Memory B cell (primary cell): ENCODE data around the gene GPC6.

Experiments
- ATAC-seq: fragments of 150-1000 bp; cut with Tn5 transposase; 2 replicates; pipeline ENCODE4 v1.10.0; 2021; ENCODE audit warnings: low read depth, mild to moderate bottlenecking, moderate library complexity
- DNase-seq, 2 donors: peaks; one replicate each; pipeline ENCODE4 v3.0.0; 2022; ENCODE audit warnings: low spot score in 2 of 2
- H3K27ac Mint-ChIP-seq: one replicate; pipeline ENCODE4 v1.8.0; 2022; ENCODE audit warnings: mild to moderate bottlenecking, moderate library complexity, mixed read lengths
- H3K27me3 Mint-ChIP-seq: one replicate; pipeline ENCODE4 v1.8.0; 2022; ENCODE audit warnings: mixed read lengths
- H3K36me3 Mint-ChIP-seq: one replicate; pipeline ENCODE4 v1.8.0; 2022; ENCODE audit warnings: mild to moderate bottlenecking, mixed read lengths
- H3K4me1 Mint-ChIP-seq: one replicate; pipeline ENCODE4 v1.8.0; 2022; ENCODE audit warnings: mixed read lengths
- H3K4me3 Mint-ChIP-seq: one replicate; pipeline ENCODE4 v1.8.0; 2022; ENCODE audit warnings: mild to moderate bottlenecking, moderate library complexity, mixed read lengths
- H3K9me3 Mint-ChIP-seq: one replicate; pipeline ENCODE4 v1.8.0; 2022; ENCODE audit warnings: mixed read lengths

The GPC6 gene

GRCh38 chr13:93222976-93223375 lies 3.6 kb upstream of the GPC6 start:
- no peaks in the 10 kb centered on the region for H3K36me3 Mint-ChIP-seq
- ATAC-seq = no peak
- no peaks in the 10 kb centered on the region for H3K27me3 Mint-ChIP-seq
- H3K4me3 Mint-ChIP-seq = no peak overlapping the region
- no peak overlapping the region for H3K27ac Mint-ChIP-seq
- no peaks in the 10 kb centered on the region for H3K4me1 Mint-ChIP-seq
- no peak for DNase-seq
- H3K9me3 Mint-ChIP-seq = peaks cover 4% of the 10 kb centered on the region

DNA sequence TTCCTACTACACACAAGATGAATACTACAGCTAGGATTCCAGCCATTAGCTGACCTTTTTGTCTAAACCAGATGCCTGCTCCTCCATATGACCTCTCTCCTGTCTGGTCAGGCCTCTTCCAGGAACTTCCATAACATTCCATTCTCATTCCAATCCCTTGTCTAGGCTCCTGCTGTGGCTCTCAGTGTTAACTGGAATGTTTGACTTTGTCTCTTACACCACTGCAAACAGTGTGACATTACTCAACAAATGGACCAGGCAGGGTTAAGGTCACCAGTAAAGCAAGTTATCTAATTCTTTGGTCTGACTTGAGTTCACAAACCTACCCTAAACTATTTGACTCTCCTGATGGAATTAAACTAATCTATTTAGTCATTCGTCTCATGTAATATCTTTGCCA lies 2.1 kb upstream of the GPC6 start:
- Mint-ChIP-seq H3K27me3 (peaks cover 2% of the 10 kb centered on the region), H3K36me3 (no peaks in the 10 kb centered on the region), H3K9me3 (peaks cover 4% of the 10 kb centered on the region), H3K4me3 (no peak overlapping the region), H3K4me1 (no peaks in the 10 kb centered on the region), H3K27ac (no peak overlapping the region)
- ATAC-seq (no peak), DNase-seq (no peak)

- Mint-ChIP-seq H3K9me3 (peaks cover 6% of the 10 kb centered on the region), H3K27me3 (peaks cover 2% of the 10 kb centered on the region), H3K36me3 (no peaks in the 10 kb centered on the region), H3K4me1 (no peaks in the 10 kb centered on the region), H3K27ac (no peak overlapping the region), H3K4me3 (no peak overlapping the region)
- ATAC-seq = no peak
- no peak for DNase-seq
Measured at GRCh38 chr13:93225610-93226009, 997 bp upstream of the GPC6 start.

- Mint-ChIP-seq H3K9me3 (peaks cover 6% of the 10 kb centered on the region), H3K27me3 (peaks cover 2% of the 10 kb centered on the region), H3K4me3 (no peak overlapping the region), H3K27ac (no peak overlapping the region), H3K4me1 (no peaks in the 10 kb centered on the region), H3K36me3 (no peaks in the 10 kb centered on the region)
- no peak for DNase-seq
- ATAC-seq = no peak
Measured at GRCh38 chr13:93226065-93226622, 463 bp upstream of the GPC6 start.

DNA sequence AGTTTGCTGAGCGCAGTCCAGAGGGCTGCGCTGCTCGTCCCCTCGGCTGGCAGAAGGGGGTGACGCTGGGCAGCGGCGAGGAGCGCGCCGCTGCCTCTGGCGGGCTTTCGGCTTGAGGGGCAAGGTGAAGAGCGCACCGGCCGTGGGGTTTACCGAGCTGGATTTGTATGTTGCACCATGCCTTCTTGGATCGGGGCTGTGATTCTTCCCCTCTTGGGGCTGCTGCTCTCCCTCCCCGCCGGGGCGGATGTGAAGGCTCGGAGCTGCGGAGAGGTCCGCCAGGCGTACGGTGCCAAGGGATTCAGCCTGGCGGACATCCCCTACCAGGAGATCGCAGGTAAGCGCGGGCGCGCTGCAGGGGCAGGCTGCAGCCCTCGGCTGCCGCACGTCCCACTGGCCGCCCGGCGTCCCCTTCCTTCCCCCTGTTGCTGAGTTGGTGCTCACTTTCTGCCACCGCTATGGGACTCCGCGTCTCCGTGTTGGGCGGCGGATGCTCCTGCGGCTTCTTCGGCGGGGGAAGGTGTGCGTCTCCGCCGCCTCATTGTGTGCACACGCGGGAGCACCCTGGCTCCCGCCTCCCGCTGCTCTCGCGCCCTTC lies 772 bp downstream of the GPC6 start:
- H3K9me3 Mint-ChIP-seq = peaks cover 6% of the 10 kb centered on the region
- peaks cover 2% of the 10 kb centered on the region for H3K27me3 Mint-ChIP-seq
- H3K4me1 Mint-ChIP-seq = no peaks in the 10 kb centered on the region
- ATAC-seq (no peak), DNase-seq (no peak)
- no peak overlapping the region for H3K27ac Mint-ChIP-seq
- no peaks in the 10 kb centered on the region for H3K36me3 Mint-ChIP-seq
- no peak overlapping the region for H3K4me3 Mint-ChIP-seq

GRCh38 chr13:93227878-93228642 lies 1.5 kb downstream of the GPC6 start:
- DNase-seq (no peak), ATAC-seq (no peak)
- H3K4me1 Mint-ChIP-seq = no peaks in the 10 kb centered on the region

GRCh38 chr13:93228643-93228937 lies 2.0 kb downstream of the GPC6 start:
- no peak for DNase-seq
- no peak overlapping the region for H3K4me3 Mint-ChIP-seq
- H3K9me3 Mint-ChIP-seq = peaks cover 7% of the 10 kb centered on the region
- H3K4me1 Mint-ChIP-seq = no peaks in the 10 kb centered on the region
- H3K27ac Mint-ChIP-seq = no peak overlapping the region
- no peak for ATAC-seq
- peaks cover 2% of the 10 kb centered on the region for H3K27me3 Mint-ChIP-seq
- H3K36me3 Mint-ChIP-seq = no peaks in the 10 kb centered on the region

More at GRCh38 chr13:93227878-93228642, 1.5 kb downstream of the GPC6 start:
- H3K27me3 Mint-ChIP-seq = peaks cover 2% of the 10 kb centered on the region
- H3K4me3 Mint-ChIP-seq = no peak overlapping the region
- H3K9me3 Mint-ChIP-seq = peaks cover 6% of the 10 kb centered on the region
- no peak overlapping the region for H3K27ac Mint-ChIP-seq
- H3K36me3 Mint-ChIP-seq = no peaks in the 10 kb centered on the region

DNA sequence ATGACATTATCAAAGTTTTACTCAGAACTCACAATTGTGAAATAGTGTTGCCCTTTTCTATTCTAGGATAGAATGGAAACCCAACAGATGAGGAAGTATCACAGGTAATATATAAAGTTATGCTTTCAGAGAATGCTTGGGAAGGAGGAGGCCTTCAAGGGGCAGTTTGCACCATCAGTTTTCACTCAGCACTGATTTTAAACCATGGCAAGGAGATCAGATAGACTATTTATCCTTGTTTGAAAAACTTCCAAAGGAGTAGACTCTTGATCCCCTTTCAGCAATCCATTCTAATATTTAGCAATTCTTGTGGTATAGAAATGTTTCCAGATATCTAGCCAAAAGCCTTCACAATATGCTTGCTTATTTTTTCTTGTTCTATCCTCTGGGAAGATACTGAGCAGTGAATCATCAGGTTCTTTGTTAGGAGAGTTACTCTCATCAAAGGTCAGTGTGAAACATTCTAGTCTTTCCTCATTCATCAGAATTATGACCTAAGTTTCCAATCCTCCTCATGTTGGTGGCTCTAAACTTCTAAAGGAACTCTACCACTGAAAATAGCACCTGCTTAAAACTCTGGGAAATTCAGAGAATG lies 3.8 kb downstream of the GPC6 start:
- H3K9me3 Mint-ChIP-seq = peaks cover 12% of the 10 kb centered on the region
- H3K27me3 Mint-ChIP-seq = peaks cover 2% of the 10 kb centered on the region
- H3K36me3 Mint-ChIP-seq = no peaks in the 10 kb centered on the region
- no peak overlapping the region for H3K4me3 Mint-ChIP-seq
- H3K27ac Mint-ChIP-seq = no peak overlapping the region
- no peak for DNase-seq
- no peaks in the 10 kb centered on the region for H3K4me1 Mint-ChIP-seq
- no peak for ATAC-seq

DNA sequence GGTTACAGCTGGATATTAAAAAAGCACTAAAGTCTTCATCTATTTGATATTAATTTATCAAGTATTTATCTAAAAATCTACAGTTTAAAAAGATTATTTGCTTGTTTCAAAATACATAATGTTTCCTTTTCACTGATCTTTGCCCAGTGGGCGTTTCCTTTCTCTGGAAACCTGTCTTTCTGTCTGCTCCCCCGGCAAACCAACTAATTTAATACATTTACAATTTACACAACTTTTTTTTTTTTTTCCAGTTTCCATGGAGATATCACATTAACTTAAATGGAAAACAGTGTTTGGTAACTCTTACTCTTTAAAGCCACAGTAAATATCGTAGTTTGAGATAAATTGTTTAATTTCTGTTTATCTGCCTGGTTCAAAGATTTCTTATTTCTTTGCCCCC lies 5.3 kb downstream of the GPC6 start:
- no peaks in the 10 kb centered on the region for H3K4me1 Mint-ChIP-seq
- no peak overlapping the region for H3K4me3 Mint-ChIP-seq
- peaks cover 10% of the 10 kb centered on the region for H3K9me3 Mint-ChIP-seq
- H3K27me3 Mint-ChIP-seq = peaks cover 2% of the 10 kb centered on the region
- no peak for DNase-seq
- no peak overlapping the region for H3K27ac Mint-ChIP-seq
- ATAC-seq = no peak
- no peaks in the 10 kb centered on the region for H3K36me3 Mint-ChIP-seq

DNA sequence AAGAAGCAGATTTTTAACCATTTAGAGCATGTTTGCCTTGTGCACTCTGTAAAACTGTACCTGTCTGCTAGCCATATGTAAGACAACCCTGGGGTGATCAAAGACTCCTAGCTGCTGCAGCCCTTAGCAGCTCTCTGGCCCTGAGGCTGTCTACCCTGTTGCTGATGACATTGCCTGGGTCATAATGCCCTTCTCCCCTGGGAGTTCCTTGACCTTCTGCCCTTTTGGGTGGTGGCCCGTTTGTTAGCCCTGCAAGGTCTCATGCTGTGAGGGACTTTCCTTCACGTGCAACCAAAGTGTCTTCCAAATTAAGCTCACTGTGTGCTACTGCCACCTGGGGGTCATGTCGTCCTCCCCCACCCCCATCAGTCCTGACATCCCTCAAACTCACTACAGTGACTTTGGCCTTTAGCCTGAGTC lies 7.4 kb downstream of the GPC6 start:
- H3K36me3 Mint-ChIP-seq = no peaks in the 10 kb centered on the region
- H3K9me3 Mint-ChIP-seq = peaks cover 16% of the 10 kb centered on the region
- no peak for DNase-seq
- H3K27ac Mint-ChIP-seq = no peak overlapping the region
- peaks cover under 1% of the 10 kb centered on the region for H3K27me3 Mint-ChIP-seq
- no peak overlapping the region for H3K4me3 Mint-ChIP-seq
- H3K4me1 Mint-ChIP-seq = no peaks in the 10 kb centered on the region
- no peak for ATAC-seq

GRCh38 chr13:93234459-93234858 lies 7.9 kb downstream of the GPC6 start:
- H3K27ac Mint-ChIP-seq = no peak overlapping the region
- H3K4me3 Mint-ChIP-seq = no peak overlapping the region
- no peaks in the 10 kb centered on the region for H3K4me1 Mint-ChIP-seq
- H3K27me3 Mint-ChIP-seq = no peaks in the 10 kb centered on the region
- H3K9me3 Mint-ChIP-seq = peaks cover 16% of the 10 kb centered on the region
- ATAC-seq = no peak
- H3K36me3 Mint-ChIP-seq = no peaks in the 10 kb centered on the region
- DNase-seq = no peak

DNA sequence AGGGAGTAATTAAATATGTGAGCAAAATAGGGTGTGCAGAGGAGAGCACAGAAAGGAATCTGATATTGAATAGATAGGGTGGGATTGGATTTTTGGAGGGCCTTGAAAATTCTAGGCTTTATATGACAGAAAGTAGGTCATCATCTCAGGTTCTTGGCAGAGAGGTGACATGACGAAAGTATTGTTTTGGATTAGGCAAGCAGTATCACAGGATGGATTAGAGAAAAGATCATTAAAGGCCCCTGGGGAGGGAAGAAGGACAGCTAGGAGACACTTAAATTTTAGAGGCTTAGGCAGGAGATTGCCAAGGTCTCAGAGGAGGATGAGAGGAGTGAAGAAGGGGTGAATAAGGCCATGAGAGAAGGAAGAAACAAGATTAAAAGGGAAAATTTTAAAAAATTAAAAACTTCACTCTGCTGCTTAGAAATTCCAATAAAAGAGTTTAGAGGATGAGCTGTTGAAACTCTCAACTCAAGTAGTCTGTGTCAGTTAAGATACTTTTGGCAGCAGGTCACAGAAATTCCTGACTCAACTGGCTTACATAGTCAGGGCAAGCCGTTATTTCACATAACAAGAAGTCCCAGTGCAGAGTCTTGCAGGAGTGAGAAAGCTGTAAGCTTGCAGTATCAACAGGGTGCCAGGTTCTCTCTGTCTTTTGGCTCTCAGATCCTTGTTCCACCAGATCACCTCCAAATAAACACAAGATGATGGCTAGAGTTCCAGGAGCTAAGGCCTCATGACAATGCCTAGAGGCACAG lies 8.8 kb downstream of the GPC6 start:
- ATAC-seq (no peak), DNase-seq (no peak)
- no peak overlapping the region for H3K27ac Mint-ChIP-seq
- no peak overlapping the region for H3K4me3 Mint-ChIP-seq
- no peaks in the 10 kb centered on the region for H3K36me3 Mint-ChIP-seq
- no peaks in the 10 kb centered on the region for H3K27me3 Mint-ChIP-seq
- H3K9me3 Mint-ChIP-seq = peaks cover 19% of the 10 kb centered on the region
- H3K4me1 Mint-ChIP-seq = no peaks in the 10 kb centered on the region

GRCh38 chr13:93238711-93239110 lies 12.1 kb downstream of the GPC6 start:
- Mint-ChIP-seq H3K27ac (no peak overlapping the region), H3K9me3 (peaks cover 19% of the 10 kb centered on the region), H3K36me3 (no peaks in the 10 kb centered on the region), H3K27me3 (no peaks in the 10 kb centered on the region), H3K4me3 (no peak overlapping the region), H3K4me1 (no peaks in the 10 kb centered on the region)
- DNase-seq = no peak
- ATAC-seq = no peak
